NCI-H2107 treated with DMSO at 0.1 percent for 48 hours (cell line): ENCODE results near the gene GRPEL1.
A peak's percentile ranks its signal among the peaks of the same experiment; 100 is the strongest.
"Not testable (repeated sequence)": the region's sequence is repeated elsewhere in the genome, so short reads cannot be mapped to it uniquely, and the experiment has no call there.

Experiments
- DNase-seq: peaks from one replicate; lab custom pipeline; 2025; ENCODE audit not compliant: unreplicated experiment; lab: John Stamatoyannopoulos, UW

Gene GRPEL1

GRCh38 chr4:7067452-7068278 is at the start of gene GRPEL1:
Gene GRPEL1, minus strand, starts transcription at chr4:7068064. Its CDS starts 32 bp downstream, at chr4:7068032.
- DNase-seq = peak; percentile 86

- DNase-seq = no peak
Observed at GRCh38 chr4:7116705-7117104, 48.8 kb upstream of the GRPEL1 start.

- DNase-seq = no peak
Observed at GRCh38 chr4:7115557-7116340, 47.9 kb upstream of the GRPEL1 start.

- DNase-seq = no peak
Observed at GRCh38 chr4:7112656-7113055, 44.8 kb upstream of the GRPEL1 start.

GRCh38 chr4:7111441-7111840 is 43.6 kb upstream of the GRPEL1 start:
- no peak for DNase-seq

GRCh38 chr4:7110546-7110945 is 42.7 kb upstream of the GRPEL1 start:
- no peak for DNase-seq

- DNase-seq = no peak
Observed at GRCh38 chr4:7109169-7109568, 41.3 kb upstream of the GRPEL1 start.

- no peak for DNase-seq
Observed at GRCh38 chr4:7108660-7109059, 40.8 kb upstream of the GRPEL1 start.

GRCh38 chr4:7108046-7108625 is 40.3 kb upstream of the GRPEL1 start:
- no peak for DNase-seq

- DNase-seq = no peak
Observed at GRCh38 chr4:7107166-7107905, 39.5 kb upstream of the GRPEL1 start.

- DNase-seq = no peak
Observed at GRCh38 chr4:7105276-7105675, 37.4 kb upstream of the GRPEL1 start.

- DNase-seq = no peak
Observed at GRCh38 chr4:7104366-7105031, 36.6 kb upstream of the GRPEL1 start.

- DNase-seq = no peak
Observed at GRCh38 chr4:7103607-7104365, 35.9 kb upstream of the GRPEL1 start.

- DNase-seq = peak; percentile 6
Observed at GRCh38 chr4:7103031-7103606, 35.3 kb upstream of the GRPEL1 start.

GRCh38 chr4:7102516-7102909 is 34.6 kb upstream of the GRPEL1 start:
- not testable (repeated sequence) for DNase-seq

GRCh38 chr4:7101692-7102515 is 34.0 kb upstream of the GRPEL1 start:
- peak; percentile 1 for DNase-seq

GRCh38 chr4:7096236-7096635 is 28.4 kb upstream of the GRPEL1 start:
- DNase-seq = no peak

GRCh38 chr4:7095611-7096155 is 27.8 kb upstream of the GRPEL1 start:
- no peak for DNase-seq
